WTC11 (cell line): ENCODE measurements around the gene SNU13. TPM values are rescaled to one million over a fixed set of nuclear protein-coding genes. Genes with fewer than 3 reads are reported as not detected.

Source experiments
- ATAC-seq: fragments of 200-7000 bp; cut with Tn5 transposase; 2 replicates; pipeline ENCODE4 v1.10.0; 2021; ENCODE audit warnings: mild to moderate bottlenecking, moderate library complexity
- CTCF ChIA-PET: fragments of 300-600 bp; sonication (Branson Sonifier 250); formaldehyde crosslinking; loops from one replicate; lab custom pipeline; 2021; ENCODE audit warnings: antibody characterized with exemption; lab: Charles Lee
- POLR2A ChIA-PET: fragments of 350-600 bp; sonication (Branson Sonifier 250); formaldehyde crosslinking; loops from one replicate; lab custom pipeline; 2021; ENCODE audit warnings: antibody characterized with exemption; lab: Charles Lee
- DNase-seq: peaks from one replicate; pipeline ENCODE4 v3.0.0; 2021; ENCODE audit warnings: low spot score
- H3K27ac Mint-ChIP-seq: 2 replicates; pipeline ENCODE4 v1.8.0; 2021; ENCODE audit warnings: mixed read lengths
- H3K27me3 Mint-ChIP-seq: 2 replicates; pipeline ENCODE4 v1.8.0; 2021; ENCODE audit warnings: low read depth, mild to moderate bottlenecking, moderate library complexity, mixed read lengths
- H3K36me3 Mint-ChIP-seq: 2 replicates; pipeline ENCODE4 v1.8.0; 2021; ENCODE audit warnings: mixed read lengths
- H3K4me1 Mint-ChIP-seq: 2 replicates; pipeline ENCODE4 v1.8.0; 2022; ENCODE audit warnings: mixed read lengths
- H3K4me3 Mint-ChIP-seq: 2 replicates; pipeline ENCODE4 v1.8.0; 2021; ENCODE audit warnings: mild to moderate bottlenecking, moderate library complexity, mixed read lengths
- H3K9me3 Mint-ChIP-seq: 2 replicates; pipeline ENCODE4 v1.8.0; 2021; ENCODE audit warnings: mixed read lengths
- E2F1 ChIP-seq: sonication (generic); formaldehyde crosslinking; IDR thresholded peaks from 2 replicates; pipeline ENCODE4 v1.8.0; 2022; ENCODE audit warnings: mild to moderate bottlenecking, missing genetic modification reagents
- ERG ChIP-seq: fragments of 250-450 bp; sonication (Bioruptor Pico); IDR thresholded peaks from 2 replicates; pipeline ENCODE4 v1.8.0; 2021; ENCODE audit warnings: mild to moderate bottlenecking
- FOXJ3 ChIP-seq: sonication (generic); formaldehyde crosslinking; IDR thresholded peaks from 2 replicates; pipeline ENCODE4 v1.9.0; 2021; ENCODE audit warnings: missing genetic modification reagents, mild to moderate bottlenecking, borderline replicate concordance
- HMGA2 ChIP-seq: fragments of 250-450 bp; sonication (Bioruptor Pico); IDR thresholded peaks from 2 replicates; pipeline ENCODE4 v1.4.0; 2021; ENCODE audit warnings: mild to moderate bottlenecking, moderate library complexity
- JAZF1 ChIP-seq: fragments of 250-450 bp; sonication (Bioruptor Pico); IDR thresholded peaks from 2 replicates; pipeline ENCODE4 v1.9.0; 2021; ENCODE audit warnings: moderate library complexity, mild to moderate bottlenecking, inconsistent platforms
- NFE2L1 ChIP-seq: sonication (generic); formaldehyde crosslinking; IDR thresholded peaks from 2 replicates; pipeline ENCODE4 v1.8.1; 2023; ENCODE audit warnings: missing genetic modification reagents
- PREB ChIP-seq: sonication (generic); formaldehyde crosslinking; IDR thresholded peaks from 2 replicates; pipeline ENCODE4 v1.8.1; 2022; ENCODE audit warnings: mild to moderate bottlenecking, missing genetic modification reagents, moderate library complexity, borderline replicate concordance
- RELA ChIP-seq: sonication (generic); formaldehyde crosslinking; IDR thresholded peaks from 2 replicates; pipeline ENCODE4 v1.8.1; 2022; ENCODE audit warnings: missing genetic modification reagents, mild to moderate bottlenecking, borderline replicate concordance
- RORB ChIP-seq: fragments of 250-450 bp; sonication (Bioruptor Pico); IDR thresholded peaks from 2 replicates; pipeline ENCODE4 v1.9.0; 2021; ENCODE audit warnings: mild to moderate bottlenecking
- TEAD4 ChIP-seq: sonication (generic); formaldehyde crosslinking; IDR thresholded peaks from 2 replicates; pipeline ENCODE4 v1.8.0; 2022; ENCODE audit warnings: mild to moderate bottlenecking, missing genetic modification reagents
- ZNF219 ChIP-seq: sonication (generic); formaldehyde crosslinking; IDR thresholded peaks from 2 replicates; pipeline ENCODE4 v1.8.0; 2023; ENCODE audit warnings: missing genetic modification reagents, mild to moderate bottlenecking, borderline replicate concordance
- ZNF532 ChIP-seq: fragments of 250-450 bp; sonication (Bioruptor Pico); IDR thresholded peaks from 2 replicates; pipeline ENCODE4 v1.9.0; 2021; ENCODE audit warnings: mild to moderate bottlenecking, borderline replicate concordance
- total RNA-seq: library from RNA; stranded (reverse); gene quantifications from 3 replicates; pipeline ENCODE4 v1.2.3, GENCODE V29; 2021
- TF ChIP-seq, protein P1 (sequence below): sonication (generic); formaldehyde crosslinking; IDR thresholded peaks from 2 replicates; pipeline ENCODE4 v1.8.0; 2023; ENCODE audit warnings: mild to moderate bottlenecking, missing genetic modification reagents
- TF ChIP-seq, protein P2 (sequence below): sonication (generic); formaldehyde crosslinking; IDR thresholded peaks from 2 replicates; pipeline ENCODE4 v1.8.0; 2022; ENCODE audit warnings: mild to moderate bottlenecking, missing genetic modification reagents
- TF ChIP-seq, protein P3 (sequence below): fragments of 250-450 bp; sonication (Bioruptor Pico); IDR thresholded peaks from 2 replicates; pipeline ENCODE4 v1.9.0; 2021; ENCODE audit warnings: mild to moderate bottlenecking

Gene SNU13
- total RNA-seq, 1 experiment from 2014 or later, result 207 TPM

- TF ChIP-seq ERG (CRISPR knock-in tag), result no peak
- no peak for TF ChIP-seq NFE2L1 (CRISPR knock-in tag)
Measured at GRCh38 chr22:41731609-41732008, 42.9 kb upstream of the SNU13 start (continued).

- ChIA-PET CTCF (interaction anchor here (0.7 to 3.0 kb wide), 5 partner anchors 18 to 59 kb away, joined by 3 to 14 read pairs (median 4); no protein-coding TSS in a partner anchor), POLR2A (no interaction called here)
- DNase-seq (no peak), ATAC-seq (no peak)
- no peaks in the 10 kb centered on the region for H3K9me3 Mint-ChIP-seq
- H3K4me3 Mint-ChIP-seq, result no peak overlapping the region
- TF ChIP-seq E2F1 (CRISPR knock-in tag) (no peak), JAZF1 (CRISPR knock-in tag) (no peak), HMGA2 (CRISPR knock-in tag) (no peak)
- no peaks in the 10 kb centered on the region for H3K4me1 Mint-ChIP-seq
- H3K27me3 Mint-ChIP-seq, result no peaks in the 10 kb centered on the region; the same call in 1 of the 2 replicates
- no peaks in the 10 kb centered on the region for H3K36me3 Mint-ChIP-seq
- H3K27ac Mint-ChIP-seq, result no peak overlapping the region; the same call in 1 of the 2 replicates
Measured at GRCh38 chr22:41725510-41726110, 36.9 kb upstream of the SNU13 start.

GRCh38 chr22:41722496-41722895 lies 33.8 kb upstream of the SNU13 start:
- H3K4me1 Mint-ChIP-seq, result no peaks in the 10 kb centered on the region
- ChIA-PET POLR2A (no interaction called here), CTCF (interaction anchor here (0.7 to 1.7 kb wide), 2 partner anchors 24 to 40 kb away, joined by 3 to 7 read pairs; no protein-coding TSS in a partner anchor)
- DNase-seq (no peak), ATAC-seq (no peak)
- no peak overlapping the region for H3K27ac Mint-ChIP-seq
- no peak overlapping the region for H3K4me3 Mint-ChIP-seq
- H3K36me3 Mint-ChIP-seq, result no peaks in the 10 kb centered on the region
- no peaks in the 10 kb centered on the region for H3K9me3 Mint-ChIP-seq
- H3K27me3 Mint-ChIP-seq, result peaks cover 3% of the 10 kb centered on the region; the same call in 1 of the 2 replicates
- TF ChIP-seq, protein P1, sequence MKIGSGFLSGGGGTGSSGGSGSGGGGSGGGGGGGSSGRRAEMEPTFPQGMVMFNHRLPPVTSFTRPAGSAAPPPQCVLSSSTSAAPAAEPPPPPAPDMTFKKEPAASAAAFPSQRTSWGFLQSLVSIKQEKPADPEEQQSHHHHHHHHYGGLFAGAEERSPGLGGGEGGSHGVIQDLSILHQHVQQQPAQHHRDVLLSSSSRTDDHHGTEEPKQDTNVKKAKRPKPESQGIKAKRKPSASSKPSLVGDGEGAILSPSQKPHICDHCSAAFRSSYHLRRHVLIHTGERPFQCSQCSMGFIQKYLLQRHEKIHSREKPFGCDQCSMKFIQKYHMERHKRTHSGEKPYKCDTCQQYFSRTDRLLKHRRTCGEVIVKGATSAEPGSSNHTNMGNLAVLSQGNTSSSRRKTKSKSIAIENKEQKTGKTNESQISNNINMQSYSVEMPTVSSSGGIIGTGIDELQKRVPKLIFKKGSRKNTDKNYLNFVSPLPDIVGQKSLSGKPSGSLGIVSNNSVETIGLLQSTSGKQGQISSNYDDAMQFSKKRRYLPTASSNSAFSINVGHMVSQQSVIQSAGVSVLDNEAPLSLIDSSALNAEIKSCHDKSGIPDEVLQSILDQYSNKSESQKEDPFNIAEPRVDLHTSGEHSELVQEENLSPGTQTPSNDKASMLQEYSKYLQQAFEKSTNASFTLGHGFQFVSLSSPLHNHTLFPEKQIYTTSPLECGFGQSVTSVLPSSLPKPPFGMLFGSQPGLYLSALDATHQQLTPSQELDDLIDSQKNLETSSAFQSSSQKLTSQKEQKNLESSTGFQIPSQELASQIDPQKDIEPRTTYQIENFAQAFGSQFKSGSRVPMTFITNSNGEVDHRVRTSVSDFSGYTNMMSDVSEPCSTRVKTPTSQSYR (CRISPR knock-in tag), result no peak
- TF ChIP-seq, protein P2, sequence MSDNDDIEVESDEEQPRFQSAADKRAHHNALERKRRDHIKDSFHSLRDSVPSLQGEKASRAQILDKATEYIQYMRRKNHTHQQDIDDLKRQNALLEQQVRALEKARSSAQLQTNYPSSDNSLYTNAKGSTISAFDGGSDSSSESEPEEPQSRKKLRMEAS, result no peak
- no peak for TF ChIP-seq FOXJ3 (CRISPR knock-in tag)
- no peak for TF ChIP-seq ZNF532 (CRISPR knock-in tag)
- TF ChIP-seq TEAD4 (CRISPR knock-in tag), result no peak
- TF ChIP-seq RELA (CRISPR knock-in tag), result no peak
- no peak for TF ChIP-seq RORB (CRISPR knock-in tag)
- no peak for TF ChIP-seq PREB (CRISPR knock-in tag)
- TF ChIP-seq, protein P3, sequence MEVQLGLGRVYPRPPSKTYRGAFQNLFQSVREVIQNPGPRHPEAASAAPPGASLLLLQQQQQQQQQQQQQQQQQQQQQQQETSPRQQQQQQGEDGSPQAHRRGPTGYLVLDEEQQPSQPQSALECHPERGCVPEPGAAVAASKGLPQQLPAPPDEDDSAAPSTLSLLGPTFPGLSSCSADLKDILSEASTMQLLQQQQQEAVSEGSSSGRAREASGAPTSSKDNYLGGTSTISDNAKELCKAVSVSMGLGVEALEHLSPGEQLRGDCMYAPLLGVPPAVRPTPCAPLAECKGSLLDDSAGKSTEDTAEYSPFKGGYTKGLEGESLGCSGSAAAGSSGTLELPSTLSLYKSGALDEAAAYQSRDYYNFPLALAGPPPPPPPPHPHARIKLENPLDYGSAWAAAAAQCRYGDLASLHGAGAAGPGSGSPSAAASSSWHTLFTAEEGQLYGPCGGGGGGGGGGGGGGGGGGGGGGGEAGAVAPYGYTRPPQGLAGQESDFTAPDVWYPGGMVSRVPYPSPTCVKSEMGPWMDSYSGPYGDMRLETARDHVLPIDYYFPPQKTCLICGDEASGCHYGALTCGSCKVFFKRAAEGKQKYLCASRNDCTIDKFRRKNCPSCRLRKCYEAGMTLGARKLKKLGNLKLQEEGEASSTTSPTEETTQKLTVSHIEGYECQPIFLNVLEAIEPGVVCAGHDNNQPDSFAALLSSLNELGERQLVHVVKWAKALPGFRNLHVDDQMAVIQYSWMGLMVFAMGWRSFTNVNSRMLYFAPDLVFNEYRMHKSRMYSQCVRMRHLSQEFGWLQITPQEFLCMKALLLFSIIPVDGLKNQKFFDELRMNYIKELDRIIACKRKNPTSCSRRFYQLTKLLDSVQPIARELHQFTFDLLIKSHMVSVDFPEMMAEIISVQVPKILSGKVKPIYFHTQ, result no peak
- no peak for TF ChIP-seq ZNF219
